Liver (tissue), 9 donors: ENCODE data around the gene RANBP17. TPM values are rescaled to one million over a fixed set of nuclear protein-coding genes. Genes with fewer than 3 reads are reported as not detected.
A peak's percentile ranks its signal among the peaks of the same experiment; 100 is the strongest.

Experiments
- DNase-seq: peaks from one replicate; pipeline ENCODE4 v3.0.0-alpha.2; 2017; ENCODE audit warnings: low spot score
- H3K27ac ChIP-seq, 2 donors: one replicate each; pipeline ENCODE4 v1.7.0; 2013; ENCODE audit warnings: inconsistent platforms in 2 of 2, low read length in 2 of 2, control low read depth in 1 of 2, low read depth in 1 of 2, mild to moderate bottlenecking in 1 of 2
- H3K27me3 ChIP-seq, 4 donors: one replicate each; pipeline versions ENCODE4 v1.6.1 to v1.7.0; 2013; ENCODE audit warnings: low read length in 3 of 4, inconsistent platforms in 1 of 4, mild to moderate bottlenecking in 1 of 4, moderate library complexity in 1 of 4; ENCODE audit not compliant: control insufficient read depth in 4 of 4, insufficient read depth in 4 of 4
- H3K36me3 ChIP-seq, 4 donors: one replicate each; pipeline versions ENCODE4 v1.6.1 to v1.7.0; 2013; ENCODE audit warnings: low read length in 3 of 4, mild to moderate bottlenecking in 3 of 4, low read depth in 1 of 4, moderate library complexity in 1 of 4; ENCODE audit not compliant: control insufficient read depth in 4 of 4, insufficient read depth in 3 of 4
- H3K4me1 ChIP-seq, 4 donors: one replicate each; pipeline versions ENCODE4 v1.6.1 to v1.7.0; 2013; ENCODE audit warnings: low read length in 3 of 4, mild to moderate bottlenecking in 3 of 4, moderate library complexity in 1 of 4; ENCODE audit not compliant: control insufficient read depth in 4 of 4, insufficient read depth in 4 of 4
- H3K4me3 ChIP-seq, 3 donors: one replicate each; pipeline versions ENCODE4 v1.6.1 to v1.7.0; 2013; ENCODE audit warnings: low read length in 3 of 3, control low read depth in 1 of 3, low read depth in 1 of 3, mild to moderate bottlenecking in 1 of 3
- H3K9ac ChIP-seq, 2 donors: one replicate each; pipeline ENCODE4 v1.7.0; 2013; ENCODE audit warnings: low read length in 2 of 2, mild to moderate bottlenecking in 2 of 2, moderate library complexity in 2 of 2, control low read depth in 1 of 2, low read depth in 1 of 2
- H3K9me3 ChIP-seq, 4 donors: one replicate each; pipeline versions ENCODE4 v1.6.1 to v1.7.0; 2013; ENCODE audit warnings: low read length in 3 of 4; ENCODE audit not compliant: control insufficient read depth in 4 of 4
- ATF3 ChIP-seq: IDR thresholded peaks from 2 replicates; pipeline ENCODE4 v1.6.1; 2016; ENCODE audit warnings: antibody characterized with exemption
- FOXA1 ChIP-seq: IDR thresholded peaks from 2 replicates; pipeline ENCODE4 v1.6.1; 2016; ENCODE audit warnings: antibody characterized with exemption
- FOXA2 ChIP-seq: IDR thresholded peaks from 2 replicates; pipeline ENCODE4 v1.6.1; 2016; ENCODE audit warnings: antibody characterized with exemption
- GABPA ChIP-seq, 2 donors: IDR thresholded peaks in 1 of 2; conservative IDR thresholded peaks in 1 of 2; 2 replicates each; pipeline ENCODE4 v1.6.1; 2016; ENCODE audit warnings: antibody characterized with exemption in 2 of 2, mild to moderate bottlenecking in 1 of 2, moderate library complexity in 1 of 2
- HNF4A ChIP-seq, 2 donors: conservative IDR thresholded peaks; 2 replicates each; pipeline ENCODE4 v1.6.1; 2016; ENCODE audit warnings: antibody characterized with exemption in 2 of 2, mild to moderate bottlenecking in 2 of 2
- JUND ChIP-seq, 2 donors: IDR thresholded peaks; 2 replicates each; pipeline ENCODE4 v1.6.1; 2016; ENCODE audit warnings: antibody characterized with exemption in 2 of 2
- RAD21 ChIP-seq, 2 donors: IDR thresholded peaks; 2 replicates each; pipeline ENCODE4 v1.6.1; 2016; ENCODE audit warnings: antibody characterized with exemption in 2 of 2, mild to moderate bottlenecking in 2 of 2
- REST ChIP-seq: IDR thresholded peaks from 2 replicates; pipeline ENCODE4 v1.6.1; 2016; ENCODE audit warnings: antibody characterized with exemption, mild to moderate bottlenecking
- RXRA ChIP-seq, 2 donors: IDR thresholded peaks; 2 replicates each; pipeline ENCODE4 v1.6.1; 2017 to 2018; ENCODE audit warnings: antibody characterized with exemption in 2 of 2, mild to moderate bottlenecking in 1 of 2
- SP1 ChIP-seq: IDR thresholded peaks from 2 replicates; pipeline ENCODE4 v1.6.1; 2018; ENCODE audit warnings: antibody characterized with exemption, mild to moderate bottlenecking
- TAF1 ChIP-seq: conservative IDR thresholded peaks from 2 replicates; pipeline ENCODE4 v1.6.1; 2016; ENCODE audit warnings: antibody characterized with exemption, mild to moderate bottlenecking
- WGBS: extraction: QIAGEN DNeasy Blood & Tissue Kit; methylation state at CpG from one replicate; pipeline ENCODE4 v1.1.7; 2013; 5-methylcytosine and 5-hydroxymethylcytosine counted together
- polyA plus RNA-seq, 2 donors: library from polyadenylated mRNA; stranded (reverse) in 1 of 2; unstranded in 1 of 2; fragments of 200-250 nt in 1 of 2; fragments of >200 nt in 1 of 2; fragmentation: Nextera tagmentation in 1 of 2; extraction: Ambion mirVana in 1 of 2; gene quantifications; one replicate each; pipeline versions ENCODE4 v1.2.1 to v1.2.3, GENCODE V29; 2013 to 2015
- total RNA-seq, 2 donors: library from RNA; depleted of rRNA; stranded (reverse); fragments of >200 nt; gene quantifications; one replicate each; pipeline ENCODE4 v1.2.3, GENCODE V29; 2014
- donor health status: healthy.
- donor health status: healthy.
- donor health status: healthy.
- donor health status: healthy.
- donor health status: healthy.

RANBP17 gene
- total and polyA plus RNA-seq, 4 donors: 0.83 to 10.8 (median 7.9) TPM

- no peak for TF ChIP-seq REST
- no peak overlapping the region for H3K9ac ChIP-seq
- WGBS: 92% methylated on average over 3 of the region's 3 CpGs
- no peaks in the 10 kb centered on the region for H3K9me3 ChIP-seq
- H3K27ac ChIP-seq: no peak overlapping the region
- no peak overlapping the region for H3K4me3 ChIP-seq
- H3K4me1 ChIP-seq: no peaks in the 10 kb centered on the region
- no peaks in the 10 kb centered on the region for H3K36me3 ChIP-seq
- H3K27me3 ChIP-seq: no peaks in the 10 kb centered on the region
- DNase-seq: no peak
Measured at GRCh38 chr5:171270136-171270535, 408.3 kb downstream of the RANBP17 start.

- Histone ChIP-seq H3K27ac (no peak overlapping the region), H3K27me3 (no peaks in the 10 kb centered on the region), H3K4me1 (no peaks in the 10 kb centered on the region), H3K9ac (no peak overlapping the region), H3K36me3 (no peaks in the 10 kb centered on the region), H3K4me3 (no peak overlapping the region), H3K9me3 (no peaks in the 10 kb centered on the region)
- TF ChIP-seq ATF3 (no peak), HNF4A (conservative IDR thresholded peaks at IDR 0.05) (no peak), TAF1 (no peak), FOXA2 (no peak), GABPA (IDR thresholded peaks at IDR 0.05 in 1 of 2, conservative IDR thresholded peaks at IDR 0.05 in 1 of 2) (no peak), FOXA1 (no peak), JUND (IDR thresholded peaks at IDR 0.05) (no peak), RXRA (IDR thresholded peaks at IDR 0.05) (no peak)
- no peak for DNase-seq
- WGBS: 97% methylated on average over 3 of the region's 3 CpGs
Measured at GRCh38 chr5:171271798-171272197, 410.0 kb downstream of the RANBP17 start.

GRCh38 chr5:171272996-171273970 lies 411.5 kb downstream of the RANBP17 start:
- no peak for TF ChIP-seq SP1
- TF ChIP-seq RAD21 (IDR thresholded peaks at IDR 0.05): peak in 1 of 2 donors; percentile 5
- no peaks in the 10 kb centered on the region for H3K36me3 ChIP-seq
- H3K9me3 ChIP-seq: no peaks in the 10 kb centered on the region
- H3K4me3 ChIP-seq: no peak overlapping the region
- H3K27ac ChIP-seq: no peak overlapping the region
- no peaks in the 10 kb centered on the region for H3K4me1 ChIP-seq
- H3K9ac ChIP-seq: no peak overlapping the region
- no peak for DNase-seq
- 88% methylated on average over 2 of the region's 2 CpGs for WGBS
- H3K27me3 ChIP-seq: no peaks in the 10 kb centered on the region
